ENCODE data around the gene ECT2. TPM values are rescaled to one million over a fixed set of nuclear protein-coding genes. Genes with fewer than 3 reads are reported as not detected.
"Not testable (repeated sequence)": the region's sequence is repeated elsewhere in the genome, so short reads cannot be mapped to it uniquely, and the experiment has no call there.

ECT2 gene
- total RNA-seq, 2 experiments from 2014 or later, result 51.5 to 66.1 TPM

- Histone ChIP-seq H4K20me1 (ENCODE audit: insufficient read depth, low read length) (no peaks in the 10 kb centered on the region), H2AFZ (ENCODE audit: low read length) (no peak overlapping the region), H3K27ac (ENCODE audit: low read depth, low read length, poor library complexity, severe bottlenecking) (no peak overlapping the region), H3K4me3 (ENCODE audit: low read depth, low read length, poor library complexity, severe bottlenecking) (no peak overlapping the region), H3K9me3 (ENCODE audit: low read length) (no peaks in the 10 kb centered on the region), H3K9me2 (ENCODE audit: insufficient read depth, low read length) (no peaks in the 10 kb centered on the region), H3K36me3 (ENCODE audit: insufficient read depth, low read length) (no peaks in the 10 kb centered on the region), H3K4me2 (ENCODE audit: low read length) (no peak overlapping the region), H3K4me1 (ENCODE audit: insufficient read depth, low read length, poor library complexity, severe bottlenecking) (no peaks in the 10 kb centered on the region), H3K79me2 (ENCODE audit: insufficient read depth, low read depth, low read length) (no peaks in the 10 kb centered on the region; the same call in 1 of the 2 replicates)
- intact Hi-C loops (cut with micrococcal nuclease; ENCODE audit: unreplicated experiment), result no loop called here
- DNase-seq (ENCODE audit: low spot score), result no peak
- CTCF ChIA-PET (ENCODE audit: unreplicated experiment), result no interaction called here
- BruUV-seq (replicated peaks), result no TSS peak
- TF ChIP-seq CTCF (conservative IDR thresholded peaks at IDR 0.05; ENCODE audit: low read length), result no peak
- TF ChIP-seq EZH2phosphoT487 (IDR thresholded peaks at IDR 0.05; ENCODE audit: borderline replicate concordance, low read depth, low read length), result no peak
- POLR2A ChIA-PET, result interaction anchor here (1.0 kb wide), 1 partner anchor 9 kb away, joined by 4 read pairs; no protein-coding TSS in a partner anchor
These were observed 48.8 kb upstream of the ECT2 start for GRCh38 chr3:172701751-172702150.

GRCh38 chr3:172702256-172702655 lies 48.3 kb upstream of the ECT2 start:
- no peaks in the 10 kb centered on the region; the same call in 1 of the 2 replicates for H3K79me2 ChIP-seq (ENCODE audit: insufficient read depth, low read depth, low read length)
- ChIA-PET POLR2A (interaction anchor here (1.6 kb wide), 1 partner anchor 9 kb away, joined by 5 read pairs; no protein-coding TSS in a partner anchor), CTCF (ENCODE audit: unreplicated experiment) (no interaction called here)

GRCh38 chr3:172702731-172703130 lies 47.8 kb upstream of the ECT2 start:
- CTCF ChIA-PET (ENCODE audit: unreplicated experiment); H4K20me1 ChIP-seq (ENCODE audit: insufficient read depth, low read length); H3K4me1 ChIP-seq (ENCODE audit: insufficient read depth, low read length, poor library complexity, severe bottlenecking); H3K9me2 ChIP-seq (ENCODE audit: insufficient read depth, low read length); H2AFZ ChIP-seq (ENCODE audit: low read length); H3K9me3 ChIP-seq (ENCODE audit: low read length); intact Hi-C loops (cut with micrococcal nuclease; ENCODE audit: unreplicated experiment); H3K4me3 ChIP-seq (ENCODE audit: low read depth, low read length, poor library complexity, severe bottlenecking); H3K27ac ChIP-seq (ENCODE audit: low read depth, low read length, poor library complexity, severe bottlenecking); DNase-seq (ENCODE audit: low spot score); H3K79me2 ChIP-seq (ENCODE audit: insufficient read depth, low read depth, low read length); H3K4me2 ChIP-seq (ENCODE audit: low read length); H3K36me3 ChIP-seq (ENCODE audit: insufficient read depth, low read length); BruUV-seq (replicated peaks): not testable (repeated sequence)
- POLR2A ChIA-PET, result interaction anchor here (1.6 kb wide), 1 partner anchor 10 kb away, joined by 5 read pairs; no protein-coding TSS in a partner anchor

More at GRCh38 chr3:172702256-172702655, 48.3 kb upstream of the ECT2 start:
- Histone ChIP-seq H3K9me2 (ENCODE audit: insufficient read depth, low read length) (no peaks in the 10 kb centered on the region), H3K36me3 (ENCODE audit: insufficient read depth, low read length) (no peaks in the 10 kb centered on the region), H3K4me2 (ENCODE audit: low read length) (no peak overlapping the region), H3K4me1 (ENCODE audit: insufficient read depth, low read length, poor library complexity, severe bottlenecking) (no peaks in the 10 kb centered on the region), H4K20me1 (ENCODE audit: insufficient read depth, low read length) (no peaks in the 10 kb centered on the region), H3K27ac (ENCODE audit: low read depth, low read length, poor library complexity, severe bottlenecking) (no peak overlapping the region), H2AFZ (ENCODE audit: low read length) (no peak overlapping the region), H3K4me3 (ENCODE audit: low read depth, low read length, poor library complexity, severe bottlenecking) (no peak overlapping the region), H3K9me3 (ENCODE audit: low read length) (no peaks in the 10 kb centered on the region)
- DNase-seq (ENCODE audit: low spot score), result no peak
- intact Hi-C loops (cut with micrococcal nuclease; ENCODE audit: unreplicated experiment), result no loop called here
- TF ChIP-seq CTCF (conservative IDR thresholded peaks at IDR 0.05; ENCODE audit: low read length), result no peak
- TF ChIP-seq EZH2phosphoT487 (IDR thresholded peaks at IDR 0.05; ENCODE audit: borderline replicate concordance, low read depth, low read length), result no peak
- no TSS peak for BruUV-seq (replicated peaks)

All from OCI-LY7 (cell line).